ENCODE measurements around the gene INPP4B. TPM values are rescaled to one million over a fixed set of nuclear protein-coding genes. Genes with fewer than 3 reads are reported as not detected.

INPP4B gene
- total RNA-seq, 1 experiment from 2014 or later, result 41.0 TPM

- no peak for TF ChIP-seq CTCF (conservative IDR thresholded peaks at IDR 0.05; ENCODE audit: low read depth, low read length)
- no peak for TF ChIP-seq EZH2 (IDR thresholded peaks at IDR 0.05; ENCODE audit: low read length, unreplicated experiment)
- TF ChIP-seq EZH2phosphoT487 (IDR thresholded peaks at IDR 0.05; ENCODE audit: borderline replicate concordance, low read length), result no peak
- BruUV-seq (replicated peaks), result no TSS peak
Measured at GRCh38 chr4:142141224-142141623, 704.9 kb downstream of the INPP4B start.

GRCh38 chr4:142130666-142131065 lies 715.4 kb downstream of the INPP4B start:
- Histone ChIP-seq H3K9me2 (replicated peaks; ENCODE audit: low read length) (no peaks in the 10 kb centered on the region), H4K20me1 (ENCODE audit: low read length) (no peaks in the 10 kb centered on the region), H3F3A (ENCODE audit: low read length, unreplicated experiment) (no peaks in the 10 kb centered on the region), H2AFZ (ENCODE audit: low read length) (no peak overlapping the region), H3K9ac (ENCODE audit: low read length) (no peak overlapping the region), H3K27ac (ENCODE audit: low read length) (no peak overlapping the region), H3K9me3 (ENCODE audit: low read length) (no peaks in the 10 kb centered on the region), H3K36me3 (ENCODE audit: low read depth, low read length) (no peaks in the 10 kb centered on the region), H3K27me3 (ENCODE audit: low read length) (no peaks in the 10 kb centered on the region), H3K4me2 (ENCODE audit: low read length) (no peak overlapping the region), H3K4me1 (ENCODE audit: insufficient read depth, low read length) (peaks cover 17% of the 10 kb centered on the region), H3K79me2 (ENCODE audit: low read length) (no peaks in the 10 kb centered on the region), H3K4me3 (ENCODE audit: low read length) (no peak overlapping the region)
- TF ChIP-seq CTCF (conservative IDR thresholded peaks at IDR 0.05; ENCODE audit: low read depth, low read length) (no peak), EZH2 (IDR thresholded peaks at IDR 0.05; ENCODE audit: low read length, unreplicated experiment) (no peak)
- ChIA-PET POLR2A (ENCODE audit: unreplicated experiment) (no interaction called here), CTCF (no interaction called here)
- no peak for DNase-seq
- peak; percentile 45 for ATAC-seq
- BruUV-seq (replicated peaks), result no TSS peak
- intact Hi-C loops (cut with micrococcal nuclease), result no loop called here

More at GRCh38 chr4:142141224-142141623, 704.9 kb downstream of the INPP4B start:
- no peak overlapping the region for H2AFZ ChIP-seq (ENCODE audit: low read length)
- H3K27me3 ChIP-seq (ENCODE audit: low read length), result no peaks in the 10 kb centered on the region
- H3K36me3 ChIP-seq (ENCODE audit: low read depth, low read length), result no peaks in the 10 kb centered on the region; the same call in 1 of the 2 replicates
- CTCF ChIA-PET, result no interaction called here
- no peaks in the 10 kb centered on the region for H3F3A ChIP-seq (ENCODE audit: low read length, unreplicated experiment)
- no peaks in the 10 kb centered on the region for H3K9me2 ChIP-seq (replicated peaks; ENCODE audit: low read length)
- ATAC-seq (no peak), DNase-seq (no peak)
- H4K20me1 ChIP-seq (ENCODE audit: low read length), result no peaks in the 10 kb centered on the region
- POLR2A ChIA-PET (ENCODE audit: unreplicated experiment), result no interaction called here
- H3K4me3 ChIP-seq (ENCODE audit: low read length), result no peak overlapping the region
- H3K4me2 ChIP-seq (ENCODE audit: low read length), result no peak overlapping the region
- H3K9ac ChIP-seq (ENCODE audit: low read length), result no peak overlapping the region
- no peaks in the 10 kb centered on the region for H3K9me3 ChIP-seq (ENCODE audit: low read length)
- intact Hi-C loops (cut with micrococcal nuclease), result loop anchor here (5.0 to 10.0 kb wide), 3 partner anchors 136 to 264 kb away; no protein-coding TSS in a partner anchor
- peaks cover 39% of the 10 kb centered on the region for H3K4me1 ChIP-seq (ENCODE audit: insufficient read depth, low read length)
- no peaks in the 10 kb centered on the region for H3K79me2 ChIP-seq (ENCODE audit: low read length)
- H3K27ac ChIP-seq (ENCODE audit: low read length), result no peak overlapping the region

GRCh38 chr4:142129931-142130330 lies 716.2 kb downstream of the INPP4B start:
- Histone ChIP-seq H3K9ac (ENCODE audit: low read length) (no peak overlapping the region), H3K4me2 (ENCODE audit: low read length) (0 out of 2 replicates have a peak overlapping the region, but pooled peaks have one; percentile 6), H3K79me2 (ENCODE audit: low read length) (no peaks in the 10 kb centered on the region), H3K9me2 (replicated peaks; ENCODE audit: low read length) (no peaks in the 10 kb centered on the region), H3K4me1 (ENCODE audit: insufficient read depth, low read length) (peaks cover 17% of the 10 kb centered on the region), H3K4me3 (ENCODE audit: low read length) (no peak overlapping the region), H4K20me1 (ENCODE audit: low read length) (no peaks in the 10 kb centered on the region), H3K27ac (ENCODE audit: low read length) (no peak overlapping the region), H3K27me3 (ENCODE audit: low read length) (no peaks in the 10 kb centered on the region), H3K9me3 (ENCODE audit: low read length) (no peaks in the 10 kb centered on the region), H2AFZ (ENCODE audit: low read length) (no peak overlapping the region), H3K36me3 (ENCODE audit: low read depth, low read length) (no peaks in the 10 kb centered on the region), H3F3A (ENCODE audit: low read length, unreplicated experiment) (no peaks in the 10 kb centered on the region)
- no peak for TF ChIP-seq EZH2phosphoT487 (IDR thresholded peaks at IDR 0.05; ENCODE audit: borderline replicate concordance, low read length)
- TF ChIP-seq CTCF (conservative IDR thresholded peaks at IDR 0.05; ENCODE audit: low read depth, low read length), result no peak
- no peak for TF ChIP-seq EZH2 (IDR thresholded peaks at IDR 0.05; ENCODE audit: low read length, unreplicated experiment)
- ATAC-seq (peak; percentile 48), DNase-seq (peak; percentile 53)
- ChIA-PET CTCF (no interaction called here), POLR2A (ENCODE audit: unreplicated experiment) (no interaction called here)
- BruUV-seq (replicated peaks), result no TSS peak
- intact Hi-C loops (cut with micrococcal nuclease), result loop anchor here (5.0 to 10.0 kb wide), 2 partner anchors 72 to 955 kb away; no protein-coding TSS in a partner anchor

Data from PC-3 (cell line).